WERI-Rb-1 (cell line): Measurements from ENCODE around the gene CABLES2.
A peak's percentile ranks its signal among the peaks of the same experiment; 100 is the strongest.

Experiments
- DNase-seq: peaks from one replicate; pipeline ENCODE4 v3.0.0-alpha.2; 2020
- H3K27ac ChIP-seq: fragments of 250-450 bp; sonication (Bioruptor Pico); 2 replicates; pipeline ENCODE4 v1.5.1; 2020; ENCODE audit warnings: mild to moderate bottlenecking, moderate library complexity
- H3K27me3 ChIP-seq: fragments of 250-450 bp; sonication (Bioruptor Pico); 2 replicates; pipeline ENCODE4 v1.5.1; 2021; ENCODE audit warnings: mild to moderate bottlenecking, low read depth, moderate library complexity; ENCODE audit not compliant: insufficient read depth, severe bottlenecking
- H3K36me3 ChIP-seq: fragments of 250-450 bp; sonication (Bioruptor Pico); 2 replicates; pipeline ENCODE4 v1.5.1; 2020; ENCODE audit warnings: mild to moderate bottlenecking, moderate library complexity
- H3K4me3 ChIP-seq: 2 replicates; pipeline ENCODE4 v1.5.1; 2011; ENCODE audit warnings: low read depth, mild to moderate bottlenecking, control low read depth, low read length
- H3K9me3 ChIP-seq: fragments of 250-450 bp; sonication (Bioruptor Pico); 2 replicates; pipeline ENCODE4 v1.5.1; 2021; ENCODE audit warnings: mild to moderate bottlenecking, moderate library complexity; ENCODE audit not compliant: severe bottlenecking
- CTCF ChIP-seq: IDR thresholded peaks from 2 replicates; pipeline ENCODE4 v1.5.1; 2011; ENCODE audit warnings: low read depth, mild to moderate bottlenecking, control low read depth, inconsistent platforms, low read length

The CABLES2 gene

GRCh38 chr20:62348604-62349003, 58.5 kb downstream of the CABLES2 start:
- Histone ChIP-seq H3K4me3 (no peak overlapping the region), H3K27ac (no peak overlapping the region), H3K27me3 (no peaks in the 10 kb centered on the region), H3K36me3 (peaks cover 79% of the 10 kb centered on the region), H3K9me3 (peaks cover 3% of the 10 kb centered on the region)
- DNase-seq, result no peak
- TF ChIP-seq CTCF, result no peak

GRCh38 chr20:62347445-62347844, 59.6 kb downstream of the CABLES2 start:
- Histone ChIP-seq H3K9me3 (peaks cover 3% of the 10 kb centered on the region), H3K4me3 (no peak overlapping the region), H3K27me3 (no peaks in the 10 kb centered on the region), H3K27ac (peak overlapping the region; percentile 18; the same call in 1 of the 2 replicates), H3K36me3 (peaks cover 81% of the 10 kb centered on the region)
- TF ChIP-seq CTCF, result no peak
- DNase-seq, result no peak

GRCh38 chr20:62347151-62347404, 60.0 kb downstream of the CABLES2 start:
- TF ChIP-seq CTCF, result no peak
- peaks cover 78% of the 10 kb centered on the region for H3K36me3 ChIP-seq
- DNase-seq, result no peak
- no peak overlapping the region for H3K4me3 ChIP-seq
- peaks cover 3% of the 10 kb centered on the region for H3K9me3 ChIP-seq
- no peaks in the 10 kb centered on the region for H3K27me3 ChIP-seq
- H3K27ac ChIP-seq, result no peak overlapping the region

- Histone ChIP-seq H3K27ac (peak overlapping the region; percentile 37; the same call in 1 of the 2 replicates), H3K4me3 (no peak overlapping the region), H3K9me3 (peaks cover 3% of the 10 kb centered on the region), H3K27me3 (no peaks in the 10 kb centered on the region), H3K36me3 (peaks cover 76% of the 10 kb centered on the region)
- no peak for DNase-seq
- TF ChIP-seq CTCF, result no peak
Measured at GRCh38 chr20:62346398-62347150, 60.5 kb downstream of the CABLES2 start.

- Histone ChIP-seq H3K9me3 (peaks cover 3% of the 10 kb centered on the region), H3K4me3 (no peak overlapping the region), H3K27me3 (no peaks in the 10 kb centered on the region), H3K36me3 (peaks cover 74% of the 10 kb centered on the region), H3K27ac (peak overlapping the region; percentile 37)
- 0 out of 2 replicates have a peak, but pooled peaks have one; percentile 17 for TF ChIP-seq CTCF
- peak; percentile 40 for DNase-seq
Measured at GRCh38 chr20:62345681-62346370, 61.3 kb downstream of the CABLES2 start.
